Measurements from ENCODE around the gene ETFA.
A peak's percentile ranks its signal among the peaks of the same experiment; 100 is the strongest.

ETFA gene

DNA sequence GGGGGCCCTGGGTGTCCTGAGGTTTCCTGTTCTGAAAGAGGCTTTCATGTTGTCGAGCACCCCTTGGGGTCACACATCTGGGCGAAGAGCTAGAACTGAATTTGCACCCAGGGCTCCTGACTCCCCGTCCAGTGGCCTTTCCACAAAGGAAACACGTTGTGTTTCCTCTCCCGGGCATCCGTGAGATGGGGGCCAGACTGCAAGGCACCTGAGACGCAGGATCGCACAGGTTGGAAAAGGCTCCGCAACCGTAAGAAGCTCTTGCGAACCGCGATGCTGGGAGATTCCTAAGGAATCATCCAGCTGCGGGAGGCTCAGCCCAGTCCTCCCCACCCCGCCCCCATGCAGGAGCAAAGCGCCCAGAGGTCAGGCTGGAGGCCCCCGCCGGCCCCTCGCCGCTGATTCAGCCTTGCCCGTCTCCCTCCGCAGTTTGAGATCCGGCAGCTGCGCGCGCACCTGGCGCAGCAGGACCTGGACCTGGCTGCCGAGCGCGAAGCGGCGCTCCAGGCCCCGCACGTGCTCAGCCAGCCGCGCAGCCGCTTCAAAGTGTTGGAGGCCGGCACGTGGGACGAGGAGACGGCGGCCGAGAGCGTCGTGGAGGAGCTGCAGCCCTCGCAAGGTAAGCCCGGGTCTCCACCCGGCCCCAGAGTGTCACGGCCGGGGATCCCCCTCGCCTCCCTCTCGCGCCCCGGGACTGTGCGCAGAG is 119.6 kb downstream of the ETFA start:
- no peak for DNase-seq

DNA sequence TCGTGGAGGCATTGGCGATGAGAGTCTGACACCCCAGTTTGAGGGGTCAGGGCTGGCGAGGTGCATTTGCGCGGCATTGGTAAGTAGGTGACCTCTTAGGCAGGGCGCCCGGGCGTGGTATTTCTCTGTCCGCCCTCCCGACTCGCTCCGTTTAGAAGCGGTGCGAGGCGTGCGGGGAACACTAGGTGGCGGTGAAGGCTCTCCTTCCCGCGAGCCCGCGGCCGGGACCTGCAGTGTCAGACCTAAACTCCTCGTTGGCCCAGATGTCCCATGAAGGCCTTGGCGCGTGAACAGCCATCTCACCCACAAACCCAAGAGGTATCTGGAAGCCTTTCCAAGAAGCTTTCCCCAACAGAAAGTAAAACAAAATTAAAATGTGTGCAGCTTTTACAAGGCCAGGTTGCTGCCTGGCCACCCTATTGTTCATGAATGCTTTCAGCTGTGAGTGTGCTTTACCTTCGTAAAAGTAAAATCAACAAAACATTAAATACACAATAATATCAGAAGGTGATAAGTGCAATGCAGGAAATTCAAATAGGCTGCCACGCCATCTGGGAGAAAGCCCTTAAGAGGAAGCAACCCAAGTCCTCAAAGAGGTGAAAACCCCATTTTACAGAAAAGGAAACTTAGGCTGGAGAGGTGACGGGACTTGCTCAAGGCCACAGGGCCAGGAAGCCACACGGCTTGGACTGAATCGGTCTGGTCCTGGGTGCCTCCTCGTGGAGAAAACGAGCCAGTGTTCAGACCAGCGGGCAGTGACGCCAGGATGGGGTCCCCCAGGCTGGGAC is 120.3 kb downstream of the ETFA start:
- DNase-seq, result peak; percentile 64

DNA sequence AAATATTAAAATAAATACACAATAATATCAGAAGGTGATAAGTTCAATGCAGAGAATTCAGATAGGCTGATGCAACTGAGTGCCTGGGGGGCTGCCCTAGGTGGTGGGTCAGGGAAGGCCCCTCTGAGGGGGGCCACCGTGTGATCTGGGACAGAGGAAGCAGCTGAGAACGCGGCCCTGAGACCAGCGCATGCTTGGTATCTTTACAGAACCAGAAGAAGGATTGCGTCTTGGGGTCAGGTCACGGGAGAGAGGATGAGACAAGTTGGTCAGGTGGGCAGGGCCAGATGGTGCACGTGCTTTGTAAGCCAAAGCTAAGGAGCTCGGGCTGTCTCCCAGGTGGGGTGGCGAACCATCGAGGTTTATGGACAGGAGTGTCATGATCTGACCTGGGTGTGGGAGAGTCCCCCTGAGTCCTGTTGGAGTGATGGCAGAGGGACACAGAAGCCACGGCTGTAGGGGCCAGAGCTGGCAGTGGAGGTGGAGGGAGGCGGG is 121.2 kb downstream of the ETFA start:
- no peak for DNase-seq

- DNase-seq, result no peak
Observed at GRCh38 chr15:76189106-76189505, 122.2 kb downstream of the ETFA start.

- no peak for DNase-seq
Observed at GRCh38 chr15:76187163-76187562, 124.1 kb downstream of the ETFA start.

- DNase-seq, result peak; percentile 10
Observed at GRCh38 chr15:76185716-76186115, 125.6 kb downstream of the ETFA start.

GRCh38 chr15:76184650-76185035 is 126.6 kb downstream of the ETFA start:
- no peak for DNase-seq

DNA sequence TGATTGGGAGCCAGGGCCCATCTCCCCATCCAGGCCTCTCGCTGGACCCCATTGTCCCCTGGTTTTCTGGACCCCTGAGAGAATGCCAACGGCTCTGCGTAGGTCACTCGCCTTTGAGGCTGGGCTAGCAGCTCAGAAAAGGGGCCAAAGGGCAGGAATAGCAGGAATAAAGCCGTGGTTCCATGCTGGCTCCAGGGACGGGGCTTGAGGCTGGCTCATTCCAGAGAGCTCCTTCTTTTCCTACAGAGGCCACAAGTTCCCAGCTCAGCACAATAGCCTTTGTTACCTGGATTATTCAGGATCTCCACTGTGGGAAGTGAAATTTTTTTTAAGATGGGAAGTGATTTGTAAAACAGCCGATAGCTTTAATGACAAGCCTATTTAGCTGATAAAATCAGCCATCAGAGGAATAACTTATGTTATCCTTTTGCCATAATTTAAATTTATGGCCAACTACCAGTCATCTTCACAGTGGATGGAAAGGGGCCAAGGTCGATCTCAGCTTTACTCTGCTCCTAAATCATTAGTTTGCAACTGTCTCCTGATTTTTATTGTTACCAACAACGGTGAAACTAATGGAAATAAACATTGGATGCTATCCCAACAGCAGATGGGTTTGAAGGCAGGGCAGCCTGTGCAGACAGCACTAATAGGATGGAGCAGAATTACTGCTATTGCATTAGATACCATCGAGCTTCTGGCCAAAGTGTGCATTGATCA is 127.2 kb downstream of the ETFA start:
- no peak for DNase-seq

DNA sequence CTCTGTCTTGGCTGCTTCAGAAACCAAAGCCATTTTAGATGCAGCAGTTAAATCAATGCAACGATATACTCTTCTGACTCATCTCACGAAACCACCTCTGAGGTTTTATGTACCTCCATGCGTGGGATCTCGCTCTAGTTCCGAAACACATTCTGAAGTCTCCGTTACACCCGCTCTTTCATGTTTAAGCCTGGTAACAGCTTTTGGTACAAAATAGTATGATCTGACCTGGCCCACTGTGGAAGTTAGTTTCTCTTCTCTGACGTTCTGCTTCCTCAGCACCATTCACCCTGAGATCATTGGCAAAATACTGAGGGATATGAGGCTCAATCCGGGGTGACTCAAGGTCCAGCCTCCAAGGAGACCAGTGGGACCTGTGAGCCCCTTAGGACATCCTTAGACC is 129.6 kb downstream of the ETFA start:
- DNase-seq, result peak; percentile 5

DNA sequence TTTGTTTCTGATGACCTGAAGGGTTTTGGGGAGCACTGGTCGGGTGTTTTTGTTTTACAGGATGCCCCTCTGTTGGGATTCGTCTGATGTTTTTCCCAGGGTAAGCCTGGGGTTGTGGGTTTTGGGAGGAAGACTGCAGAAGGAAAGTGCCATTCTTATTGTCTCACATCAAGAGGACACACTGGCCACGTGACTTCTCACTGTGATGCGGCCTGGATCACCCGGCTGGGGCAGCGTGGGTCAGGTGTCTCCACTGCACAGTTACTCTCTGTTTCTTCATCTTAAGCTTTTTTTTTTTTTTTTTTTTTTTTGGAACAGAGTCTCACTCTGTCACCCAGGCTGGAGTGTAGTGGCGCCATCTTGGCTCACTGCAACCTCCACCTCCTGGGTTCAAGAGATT is 130.9 kb downstream of the ETFA start:
- DNase-seq, result no peak

DNA sequence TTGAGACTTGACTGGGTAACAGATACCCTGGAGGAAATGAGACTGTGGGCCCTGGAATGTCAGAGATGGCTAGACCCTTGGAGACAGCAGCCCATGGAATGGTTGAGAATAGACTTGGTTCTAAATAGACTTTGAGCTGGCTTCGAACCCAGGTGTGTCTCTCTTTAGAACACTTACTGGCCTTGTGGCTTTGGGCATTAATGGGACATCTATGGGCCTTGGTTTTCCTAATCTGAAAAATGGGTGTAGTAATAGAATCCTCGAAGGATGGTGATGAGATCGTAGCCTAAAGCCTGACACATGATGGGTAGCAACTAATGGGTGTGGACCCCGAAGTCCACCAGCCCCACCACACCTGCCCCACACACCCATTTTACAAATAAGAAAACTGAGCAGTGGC is 132.2 kb downstream of the ETFA start:
- DNase-seq, result no peak

DNA sequence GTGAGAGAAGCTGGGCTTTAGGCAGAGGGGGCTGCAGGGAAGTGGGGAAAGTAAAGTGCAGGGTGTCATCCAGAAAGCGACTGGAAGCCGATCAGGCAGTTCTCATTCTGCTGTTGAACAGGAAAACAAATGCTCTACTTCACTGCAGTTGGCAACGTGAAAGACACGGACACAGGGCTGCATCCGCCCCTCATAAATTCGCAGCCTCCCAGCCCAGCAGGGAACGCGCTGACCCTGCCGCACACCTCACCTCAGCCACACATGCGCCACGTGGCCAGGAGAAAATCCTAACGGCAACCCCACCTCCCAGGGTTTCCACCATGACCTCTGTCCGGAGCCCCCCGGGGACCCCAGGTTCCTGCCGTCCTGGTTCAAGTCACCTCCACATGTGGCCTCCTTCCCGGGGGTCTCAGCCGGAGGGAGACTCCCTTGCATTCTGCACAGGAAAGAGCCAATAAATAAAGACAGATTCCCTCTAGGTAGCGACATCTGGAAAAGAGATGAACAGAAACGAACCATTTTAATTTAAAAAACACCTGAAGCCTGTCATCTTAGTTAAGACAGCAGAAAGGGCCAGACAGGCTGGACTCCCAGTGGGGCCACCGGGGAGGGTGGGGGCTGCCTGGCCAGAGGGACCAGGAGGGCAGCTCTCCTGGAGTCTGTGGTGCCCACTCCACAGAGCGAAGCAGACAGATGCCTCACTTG is 132.8 kb downstream of the ETFA start:
- DNase-seq, result no peak

DNA sequence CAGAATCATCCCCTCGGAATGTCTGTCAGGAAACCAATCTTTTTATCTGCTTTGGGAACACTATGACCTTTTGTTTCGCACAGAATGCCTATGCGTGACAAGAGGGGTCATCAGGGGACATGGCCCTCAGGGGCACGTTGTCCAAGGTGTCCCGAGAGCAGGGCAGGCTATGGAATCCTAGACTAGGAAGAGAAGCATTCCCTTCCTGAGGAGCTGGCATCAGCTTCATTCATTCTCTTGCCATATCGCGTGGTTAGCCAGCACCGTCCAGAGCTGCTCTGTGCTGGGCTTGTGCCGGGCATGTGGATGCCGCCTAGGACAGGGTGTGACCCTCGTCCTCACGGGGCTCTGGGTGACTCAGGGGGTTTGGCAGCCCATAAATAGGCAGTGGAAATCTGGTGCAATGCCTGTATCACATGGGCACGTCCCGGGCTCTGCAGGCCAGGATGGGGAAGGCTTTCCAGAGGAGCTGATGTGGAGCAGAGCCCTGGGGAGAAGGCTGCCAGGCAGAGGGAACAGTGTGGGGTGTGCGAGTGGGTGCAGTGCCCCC is 133.7 kb downstream of the ETFA start:
- DNase-seq, result no peak

GRCh38 chr15:76176487-76177085 is 134.7 kb downstream of the ETFA start:
- DNase-seq, result no peak

DNA sequence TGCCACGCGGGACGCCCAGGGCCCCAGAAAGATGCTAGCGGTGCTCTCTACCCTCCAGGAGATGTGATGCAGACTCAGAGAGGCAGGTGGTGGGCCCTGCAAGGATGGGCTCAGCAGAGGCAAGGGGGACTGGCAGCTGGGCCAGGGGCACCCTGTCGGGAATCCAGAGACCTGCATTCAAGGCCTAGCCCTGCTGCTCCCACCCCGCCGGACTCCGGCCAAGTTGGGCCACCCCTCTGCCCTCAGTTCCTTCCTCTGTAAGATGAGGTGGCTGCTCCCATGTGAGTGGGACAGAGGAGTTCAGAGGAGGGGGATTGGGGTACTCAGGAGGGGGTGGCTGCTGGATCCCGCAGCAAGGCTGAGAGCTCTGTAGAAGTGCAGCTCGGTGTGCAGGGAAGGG is 135.2 kb downstream of the ETFA start:
- no peak for DNase-seq

DNA sequence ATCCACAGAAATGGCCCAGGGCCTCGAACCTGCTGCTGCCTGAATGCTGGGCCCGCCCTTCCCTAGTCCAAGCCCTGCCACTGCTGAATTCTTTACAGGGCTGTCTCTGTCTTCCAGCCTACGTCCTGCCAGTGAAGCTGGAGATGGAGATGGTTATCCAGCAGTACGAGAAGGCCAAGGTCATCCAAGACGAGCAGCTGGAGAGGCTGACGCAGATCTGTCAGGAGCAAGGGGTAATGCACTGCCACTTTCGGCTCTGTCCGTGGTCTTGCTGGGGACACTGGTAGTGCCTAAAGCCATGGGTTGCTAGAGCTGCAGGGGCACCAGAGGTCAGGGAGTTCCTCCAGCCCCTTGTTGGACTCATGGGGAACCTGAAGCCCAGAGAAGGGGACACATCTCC is 135.8 kb downstream of the ETFA start:
- DNase-seq, result no peak

DNA sequence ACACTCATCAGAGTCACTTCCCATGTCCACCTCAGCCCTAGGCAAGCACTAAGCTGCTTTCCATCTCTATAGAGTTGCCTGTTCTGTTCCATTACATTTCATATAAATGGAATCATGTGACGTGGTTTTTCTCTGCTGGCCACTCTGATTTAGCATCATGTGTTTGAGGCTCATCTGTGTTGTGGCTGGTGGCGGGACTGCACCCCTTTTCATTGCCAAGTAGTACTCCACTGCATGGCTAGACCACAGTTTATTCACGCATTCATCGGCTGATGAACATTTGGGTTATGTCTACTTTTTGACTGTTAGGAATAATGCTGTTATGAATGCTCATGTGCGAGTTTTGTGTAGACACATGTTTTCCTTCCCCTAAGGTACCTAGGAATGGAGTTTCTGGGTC is 136.6 kb downstream of the ETFA start:
- no peak for DNase-seq

GRCh38 chr15:76173317-76173834 is 137.9 kb downstream of the ETFA start:
- DNase-seq, result no peak

DNA sequence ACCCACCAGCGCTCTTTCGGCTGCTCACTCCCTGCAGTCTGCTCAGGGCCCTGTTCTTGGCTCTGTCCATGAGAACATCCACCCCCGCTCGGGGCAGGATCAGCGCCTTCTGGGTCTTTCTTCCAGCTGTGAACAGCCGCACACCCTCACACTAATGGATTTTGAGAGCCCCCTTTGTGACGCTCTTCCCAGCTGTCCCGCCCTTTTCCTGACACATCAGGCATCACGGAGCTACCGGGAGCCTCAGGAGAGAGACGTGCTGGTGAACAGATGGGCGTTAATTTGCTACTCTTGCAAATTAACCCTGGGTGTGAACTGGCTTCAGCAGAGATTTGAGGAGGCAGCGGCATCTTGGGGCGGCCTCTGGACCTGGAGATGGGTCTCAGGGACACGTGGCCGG is 138.5 kb downstream of the ETFA start:
- no peak for DNase-seq

DNA sequence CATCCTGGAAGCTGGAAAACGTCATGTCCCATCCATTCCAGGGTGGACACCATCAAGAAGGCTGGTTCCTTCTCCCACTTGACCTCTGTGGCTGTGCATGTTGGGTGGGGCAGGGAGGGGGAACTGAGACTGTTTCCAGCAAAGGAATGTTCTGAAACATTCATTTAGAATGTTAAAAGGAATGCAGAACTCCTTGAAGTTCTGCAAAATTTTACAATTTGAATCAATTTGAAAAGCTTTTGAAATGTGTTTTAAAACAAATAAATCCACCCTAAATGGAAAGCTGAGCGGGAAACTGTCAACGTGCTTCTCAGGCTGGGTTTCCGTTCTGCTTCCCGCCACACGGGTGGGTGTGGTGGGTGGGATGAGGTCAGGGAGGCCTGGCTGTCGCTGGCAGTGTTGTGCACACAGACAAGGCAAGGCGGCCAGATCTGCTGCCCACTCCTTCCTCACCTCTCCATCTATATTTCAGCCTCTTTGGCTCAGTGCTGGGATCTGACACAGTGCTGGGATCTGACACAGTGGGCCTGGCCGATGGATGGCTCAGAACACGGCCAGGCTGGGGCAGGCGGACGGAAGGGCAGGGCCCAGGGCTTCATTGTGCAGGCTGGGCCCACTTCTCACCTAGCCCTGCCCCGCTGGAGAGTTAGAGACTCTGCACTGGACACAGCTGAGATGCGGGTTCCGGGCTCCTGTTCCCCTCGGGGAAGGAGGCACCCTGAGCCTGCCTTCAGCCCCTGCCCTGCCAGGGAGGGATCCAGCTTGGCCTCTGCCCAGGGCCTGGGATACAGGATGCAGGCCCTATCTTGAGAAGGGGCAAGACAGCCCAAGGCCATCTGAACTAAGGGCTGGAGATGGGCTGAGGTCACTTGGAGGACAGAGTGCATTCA is 141.1 kb downstream of the ETFA start:
- no peak for DNase-seq

DNA sequence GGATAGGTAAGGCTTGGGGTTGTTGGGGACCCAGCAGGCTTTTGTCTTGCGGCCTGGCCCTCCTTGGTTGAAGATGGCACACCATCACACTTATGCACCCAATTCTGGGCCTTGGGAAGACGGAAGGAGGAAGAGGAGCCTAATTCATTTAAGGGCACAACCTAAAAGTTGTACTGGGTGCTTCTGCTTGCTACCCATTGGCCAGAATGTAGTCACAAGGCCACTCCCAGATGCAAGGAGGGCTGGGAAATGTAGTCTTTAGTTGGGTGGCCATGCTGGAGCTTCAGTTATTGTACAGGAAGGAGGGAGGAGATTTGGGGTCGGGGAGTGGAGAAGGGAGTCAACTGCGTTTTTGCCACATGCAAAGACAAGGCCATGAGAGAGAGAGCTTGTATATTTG is 142.3 kb downstream of the ETFA start:
- no peak for DNase-seq

All from CD4-positive, alpha-beta T cell treated with Interleukin-17A for 1 hour (primary cell).